NT2/D1 (cell line): ENCODE measurements around the gene ZNF79.
A peak's percentile ranks its signal among the peaks of the same experiment; 100 is the strongest.

Experiments
- DNase-seq: peaks from one replicate; pipeline ENCODE4 v3.0.0-alpha.2; 2011; ENCODE audit warnings: low read depth, low spot score
- H3K27me3 ChIP-seq: 2 replicates; pipeline ENCODE4 v1.6.0; 2011; ENCODE audit warnings: mild to moderate bottlenecking; ENCODE audit not compliant: insufficient read length, insufficient read depth
- H3K36me3 ChIP-seq: 2 replicates; pipeline ENCODE4 v1.6.1; 2011; ENCODE audit warnings: mild to moderate bottlenecking, low read length, mixed read lengths; ENCODE audit not compliant: insufficient read depth, insufficient read length
- H3K4me1 ChIP-seq: 2 replicates; pipeline ENCODE4 v1.5.1; 2011; ENCODE audit not compliant: insufficient read depth, insufficient read length
- H3K4me3 ChIP-seq: 2 replicates; pipeline ENCODE4 v1.5.1; 2011; ENCODE audit warnings: low read depth; ENCODE audit not compliant: insufficient read length
- H3K9ac ChIP-seq: 2 replicates; pipeline ENCODE4 v1.6.0; 2011; ENCODE audit warnings: low read depth; ENCODE audit not compliant: insufficient read length
- H3K9me3 ChIP-seq: 2 replicates; pipeline ENCODE4 v1.5.1; 2011; ENCODE audit warnings: mild to moderate bottlenecking, low read length; ENCODE audit not compliant: insufficient read depth
- SUZ12 ChIP-seq: IDR thresholded peaks from 2 replicates; pipeline ENCODE4 v1.6.1; 2011; ENCODE audit not compliant: insufficient read length, insufficient read depth; ENCODE audit errors: extremely low read depth
- YY1 ChIP-seq: IDR thresholded peaks from 2 replicates; pipeline ENCODE4 v1.6.1; 2011; ENCODE audit not compliant: insufficient read length, insufficient read depth
- ZNF274 ChIP-seq: IDR thresholded peaks from 2 replicates; pipeline ENCODE4 v1.6.1; 2011; ENCODE audit warnings: mild to moderate bottlenecking, low read depth, low read length

The ZNF79 gene

GRCh38 chr9:127428348-127428747, 4.2 kb downstream of the ZNF79 start:
- H3K36me3 ChIP-seq, result peaks cover 42% of the 10 kb centered on the region
- no peak overlapping the region for H3K9ac ChIP-seq
- TF ChIP-seq ZNF274 (no peak), SUZ12 (no peak), YY1 (no peak)
- no peaks in the 10 kb centered on the region for H3K27me3 ChIP-seq
- no peak overlapping the region for H3K4me3 ChIP-seq
- DNase-seq, result no peak
- H3K9me3 ChIP-seq, result no peaks in the 10 kb centered on the region
- no peaks in the 10 kb centered on the region for H3K4me1 ChIP-seq

- Histone ChIP-seq H3K4me1 (no peaks in the 10 kb centered on the region), H3K27me3 (no peaks in the 10 kb centered on the region), H3K9ac (no peak overlapping the region), H3K4me3 (no peak overlapping the region), H3K36me3 (peaks cover 62% of the 10 kb centered on the region), H3K9me3 (no peaks in the 10 kb centered on the region)
- DNase-seq, result no peak
- TF ChIP-seq YY1 (no peak), ZNF274 (no peak), SUZ12 (no peak)
Measured at GRCh38 chr9:127430415-127430814, 6.2 kb downstream of the ZNF79 start.

- TF ChIP-seq ZNF274 (no peak), YY1 (no peak), SUZ12 (no peak)
- Histone ChIP-seq H3K9ac (no peak overlapping the region), H3K4me3 (no peak overlapping the region), H3K36me3 (peaks cover 87% of the 10 kb centered on the region), H3K4me1 (no peaks in the 10 kb centered on the region), H3K27me3 (no peaks in the 10 kb centered on the region), H3K9me3 (no peaks in the 10 kb centered on the region; the same call in 1 of the 2 replicates)
- DNase-seq, result no peak
Measured at GRCh38 chr9:127437497-127438264, 13.5 kb downstream of the ZNF79 start.

GRCh38 chr9:127438394-127438793, 14.2 kb downstream of the ZNF79 start:
- TF ChIP-seq SUZ12 (no peak), YY1 (no peak), ZNF274 (no peak)
- Histone ChIP-seq H3K27me3 (no peaks in the 10 kb centered on the region), H3K4me3 (no peak overlapping the region), H3K4me1 (no peaks in the 10 kb centered on the region), H3K9ac (no peak overlapping the region), H3K9me3 (no peaks in the 10 kb centered on the region; the same call in 1 of the 2 replicates), H3K36me3 (peaks cover 87% of the 10 kb centered on the region)
- DNase-seq, result no peak

GRCh38 chr9:127444283-127444920, 20.2 kb downstream of the ZNF79 start:
- DNase-seq, result no peak
- peaks cover 87% of the 10 kb centered on the region for H3K36me3 ChIP-seq

GRCh38 chr9:127444921-127445850, 21.0 kb downstream of the ZNF79 start:
- peaks cover 90% of the 10 kb centered on the region for H3K36me3 ChIP-seq
- no peak overlapping the region for H3K4me3 ChIP-seq
- H3K4me1 ChIP-seq, result peaks cover 4% of the 10 kb centered on the region
- TF ChIP-seq ZNF274 (peak; percentile 59; the same call in 1 of the 2 replicates), SUZ12 (no peak)
- no peaks in the 10 kb centered on the region for H3K27me3 ChIP-seq
- no peak for DNase-seq
- H3K9ac ChIP-seq, result no peak overlapping the region
- H3K9me3 ChIP-seq, result peaks cover 21% of the 10 kb centered on the region

More at GRCh38 chr9:127444283-127444920, 20.2 kb downstream of the ZNF79 start:
- Histone ChIP-seq H3K9me3 (peaks cover 21% of the 10 kb centered on the region), H3K4me1 (peaks cover 4% of the 10 kb centered on the region), H3K27me3 (no peaks in the 10 kb centered on the region), H3K9ac (no peak overlapping the region), H3K4me3 (no peak overlapping the region)
- no peak for TF ChIP-seq YY1
- TF ChIP-seq ZNF274, result peak; percentile 93
- no peak for TF ChIP-seq SUZ12
